ENCODE data around the gene SH3PXD2B.

The SH3PXD2B gene

GRCh38 chr5:172450453-172450852 is 3.9 kb downstream of the SH3PXD2B start:
- TF ChIP-seq CTCF (IDR thresholded peaks at IDR 0.05; ENCODE audit: unreplicated experiment in 3 of 3) = no peak
- Mint-ChIP-seq H3K27ac (no peak overlapping the region), H3K36me3 (ENCODE audit: low read depth) (peaks cover 6% of the 10 kb centered on the region), H3K4me1 (peaks cover 62% of the 10 kb centered on the region), H3K4me3 (peak overlapping the region in 1 of 3 experiments; percentile 14), H3K27me3 (ENCODE audit: low read depth) (no peaks in the 10 kb centered on the region), H3K9me3 (no peaks in the 10 kb centered on the region)

DNA sequence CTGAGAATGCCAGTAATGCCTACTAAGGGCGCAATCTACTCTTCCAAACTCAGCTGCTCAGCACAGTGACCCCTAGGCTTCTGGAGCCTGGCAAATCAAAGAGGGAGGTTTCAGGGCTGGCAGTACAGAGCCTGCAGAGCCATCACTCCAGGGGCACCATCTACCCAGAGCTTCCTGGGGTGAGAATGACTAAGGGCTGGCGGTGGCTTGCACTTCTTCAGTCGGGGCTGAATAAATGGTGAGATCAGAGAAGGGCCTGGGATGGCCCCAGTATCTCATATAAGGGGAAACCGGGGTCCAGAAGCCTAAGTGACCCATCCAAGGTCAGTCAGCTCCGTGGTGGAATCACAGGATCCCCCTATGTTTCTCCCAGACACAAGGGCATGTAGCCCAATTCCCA is 5.3 kb downstream of the SH3PXD2B start:
- Mint-ChIP-seq H3K9me3 (no peaks in the 10 kb centered on the region), H3K27me3 (ENCODE audit: low read depth) (no peaks in the 10 kb centered on the region), H3K36me3 (ENCODE audit: low read depth) (peaks cover 6% of the 10 kb centered on the region), H3K4me1 (peaks cover 68% of the 10 kb centered on the region), H3K4me3 (peak overlapping the region in 1 of 3 experiments; percentile 18), H3K27ac (no peak overlapping the region)
- TF ChIP-seq CTCF (IDR thresholded peaks at IDR 0.05; ENCODE audit: unreplicated experiment in 3 of 3) = no peak

- Mint-ChIP-seq H3K27ac (peak overlapping the region in 1 of 3 experiments; percentile 37), H3K27me3 (ENCODE audit: low read depth) (no peaks in the 10 kb centered on the region), H3K4me1 (peaks cover 69% of the 10 kb centered on the region), H3K4me3 (peak overlapping the region in 1 of 3 experiments; percentile 3), H3K9me3 (no peaks in the 10 kb centered on the region), H3K36me3 (ENCODE audit: low read depth) (peaks cover 6% of the 10 kb centered on the region)
- no peak for TF ChIP-seq CTCF (IDR thresholded peaks at IDR 0.05; ENCODE audit: unreplicated experiment in 3 of 3)
Measured at GRCh38 chr5:172447646-172448365, 6.5 kb downstream of the SH3PXD2B start.

- Mint-ChIP-seq H3K9me3 (no peaks in the 10 kb centered on the region), H3K36me3 (ENCODE audit: low read depth) (peaks cover 6% of the 10 kb centered on the region), H3K27ac (peak overlapping the region in 2 of 3 experiments; percentile 29 to 77), H3K4me1 (peaks cover 69% of the 10 kb centered on the region), H3K4me3 (peak overlapping the region in 1 of 3 experiments; percentile 58), H3K27me3 (ENCODE audit: low read depth) (no peaks in the 10 kb centered on the region)
- TF ChIP-seq CTCF (IDR thresholded peaks at IDR 0.05; ENCODE audit: unreplicated experiment in 3 of 3) = no peak
Measured at GRCh38 chr5:172446336-172447051, 7.8 kb downstream of the SH3PXD2B start.

- peaks cover under 1% of the 10 kb centered on the region for H3K36me3 Mint-ChIP-seq (ENCODE audit: low read depth)
- no peak for TF ChIP-seq CTCF (IDR thresholded peaks at IDR 0.05; ENCODE audit: unreplicated experiment in 3 of 3)
- H3K27me3 Mint-ChIP-seq (ENCODE audit: low read depth) = no peaks in the 10 kb centered on the region
- H3K9me3 Mint-ChIP-seq = no peaks in the 10 kb centered on the region
- peak overlapping the region in 1 of 3 experiments; percentile 77 for H3K27ac Mint-ChIP-seq
- peaks cover 63% of the 10 kb centered on the region for H3K4me1 Mint-ChIP-seq
- no peak overlapping the region for H3K4me3 Mint-ChIP-seq
Measured at GRCh38 chr5:172445866-172446265, 8.5 kb downstream of the SH3PXD2B start.

All from nephron (organoid).